ENCODE results near the gene LEFTY2. TPM values are rescaled to one million over a fixed set of nuclear protein-coding genes. Genes with fewer than 3 reads are reported as not detected.
A peak's percentile ranks its signal among the peaks of the same experiment; 100 is the strongest.

LEFTY2 gene
- polyA plus RNA-seq (2011; rRNA removed) = 0.08 TPM in 1 of 2 replicates, not detected in the other
- 0.04 and 0.07 TPM in 2 replicates for polyA plus RNA-seq (2012; cell fraction: cytosol; rRNA removed)
- 0.05 TPM in 1 of 2 replicates, not detected in the other for polyA plus RNA-seq (2012; cell fraction: nucleus; rRNA removed)
- not detected in 3 replicates for polyA plus RNA-seq (2017; fragmentation: RNase III; extraction: RNeasy Plus Mini Kit Qiagen cat#74134 plus additional on column Dnase treatment)
- polyA minus RNA-seq (2011; rRNA and poly(A)+ RNA removed) = not detected in 2 replicates

GRCh38 chr1:225941187-225941941 lies at the start of gene LEFTY2:
Gene LEFTY2 (minus strand): TSS chr1:225941220. CDS start chr1:225941140, 80 bp downstream.
- POLR2A ChIA-PET = no interaction called here
- TF ChIP-seq USF2 (IDR thresholded peaks at IDR 0.05) = peak; percentile 68
- TF ChIP-seq POLR2AphosphoS2 (conservative IDR thresholded peaks at IDR 0.05; ENCODE audit: low read length) = no peak
- TF ChIP-seq CEBPB (IDR thresholded peaks at IDR 0.05) = no peak
- no peak for TF ChIP-seq HDAC2 (IDR thresholded peaks at IDR 0.05)
- Histone ChIP-seq H3K4me1 (no peaks in the 10 kb centered on the region), H3K4me3 (no peak within 1 kb of the TSS), H3K4me2 (no peak within 1 kb of the TSS), H3K9me3 (no peaks in the 10 kb centered on the region), H3K27ac (no peak within 1 kb of the TSS)
- DNase-seq (ENCODE audit: low read depth in 1 of 2, low spot score in 1 of 2) (no peak), ATAC-seq (peak; percentile 6 to 29; a peak in 3 of 6 replicates), FAIRE-seq (no peak)
- CTCF ChIA-PET = interaction anchor here (1.5 to 2.3 kb wide), 2 partner anchors 30 to 34 kb away, joined by 4 to 8 read pairs; no protein-coding TSS in a partner anchor
- 76% methylated on average over 6 of the region's 6 CpGs for WGBS (ENCODE audit: missing lambda C conversion rate)

GRCh38 chr1:225987491-225988316 lies 46.7 kb upstream of the LEFTY2 start:
- TF ChIP-seq RCOR1 (IDR thresholded peaks at IDR 0.05; ENCODE audit: low read depth, low read length) = no peak
- TF ChIP-seq ZC3H11A (IDR thresholded peaks at IDR 0.05) = no peak
- TF ChIP-seq MAFK (IDR thresholded peaks at IDR 0.05; ENCODE audit: partially characterized antibody) = peak; percentile 3
- no peak for TF ChIP-seq E2F6 (IDR thresholded peaks at IDR 0.05; ENCODE audit: borderline replicate concordance, low read depth)
- peak; percentile 77 for TF ChIP-seq CTCF (IDR thresholded peaks at IDR 0.05)
- peak; percentile 46 to 50; a peak in 4 of 5 replicates for TF ChIP-seq RAD21 (conservative IDR thresholded peaks at IDR 0.05 in 1 of 2, IDR thresholded peaks at IDR 0.05 in 1 of 2)
- no peak for TF ChIP-seq POLR2AphosphoS2 (conservative IDR thresholded peaks at IDR 0.05; ENCODE audit: low read length)
- no peak for TF ChIP-seq FOXS1 (CRISPR knock-in tag; IDR thresholded peaks at IDR 0.05)
- TF ChIP-seq ZNF302 (CRISPR knock-in tag; IDR thresholded peaks at IDR 0.05) = no peak
- peak; percentile 45 for TF ChIP-seq SMC3 (IDR thresholded peaks at IDR 0.05)
- peak in 1 of 2 experiments; percentile 59; a peak in 1 of 4 replicates for TF ChIP-seq CEBPB (IDR thresholded peaks at IDR 0.05)
- no peak for TF ChIP-seq RNF2 (IDR thresholded peaks at IDR 0.05; ENCODE audit: borderline replicate concordance, low read depth)
- TF ChIP-seq KDM1A (IDR thresholded peaks at IDR 0.05; ENCODE audit: low read depth) = no peak
- no peak for TF ChIP-seq NFE2L2 (conservative IDR thresholded peaks at IDR 0.05; ENCODE audit: low read length)
- no peak for TF ChIP-seq ATOH8 (CRISPR knock-in tag; IDR thresholded peaks at IDR 0.05; ENCODE audit: low read depth)
- no peak for TF ChIP-seq GATA3 (IDR thresholded peaks at IDR 0.05; ENCODE audit: borderline replicate concordance)
- no peak for TF ChIP-seq KDM5A (IDR thresholded peaks at IDR 0.05)
- peak; percentile 42 to 58 for DNase-seq (ENCODE audit: low read depth in 1 of 2, low spot score in 1 of 2)
- Histone ChIP-seq H3K4me2 (no peak overlapping the region), H3K4me3 (no peak overlapping the region), H3K27ac (no peak overlapping the region), H3K9me3 (no peaks in the 10 kb centered on the region), H3K4me1 (no peaks in the 10 kb centered on the region)
- 79% methylated on average over 7 of the region's 7 CpGs for WGBS (ENCODE audit: missing lambda C conversion rate)
- ATAC-seq = peak; percentile 56 to 72; a peak in 4 of 6 replicates
- ChIA-PET CTCF (interaction anchor here (0.6 to 6.7 kb wide), 40 partner anchors 9 to 668 kb away, joined by 3 to 74 read pairs (median 4); partner anchors contain the start of gene SDE2), POLR2A (interaction anchor here (1.2 to 3.2 kb wide), 2 partner anchors 12 to 74 kb away, joined by 13 to 20 read pairs; partner anchors contain the start of genes H3-3A and SDE2)
- FAIRE-seq = peak; percentile 67

Data from A549 (cell line).